Liver (tissue), 9 donors: Measurements from ENCODE around the gene KCNIP4. TPM values are rescaled to one million over a fixed set of nuclear protein-coding genes. Genes with fewer than 3 reads are reported as not detected.

Experiments
- DNase-seq: peaks from one replicate; pipeline ENCODE4 v3.0.0-alpha.2; 2017; ENCODE audit warnings: low spot score
- H3K27ac ChIP-seq, 2 donors: one replicate each; pipeline ENCODE4 v1.7.0; 2013; ENCODE audit warnings: inconsistent platforms in 2 of 2, low read length in 2 of 2, control low read depth in 1 of 2, low read depth in 1 of 2, mild to moderate bottlenecking in 1 of 2
- H3K27me3 ChIP-seq, 4 donors: one replicate each; pipeline versions ENCODE4 v1.6.1 to v1.7.0; 2013; ENCODE audit warnings: low read length in 3 of 4, inconsistent platforms in 1 of 4, mild to moderate bottlenecking in 1 of 4, moderate library complexity in 1 of 4; ENCODE audit not compliant: control insufficient read depth in 4 of 4, insufficient read depth in 4 of 4
- H3K36me3 ChIP-seq, 4 donors: one replicate each; pipeline versions ENCODE4 v1.6.1 to v1.7.0; 2013; ENCODE audit warnings: low read length in 3 of 4, mild to moderate bottlenecking in 3 of 4, low read depth in 1 of 4, moderate library complexity in 1 of 4; ENCODE audit not compliant: control insufficient read depth in 4 of 4, insufficient read depth in 3 of 4
- H3K4me1 ChIP-seq, 4 donors: one replicate each; pipeline versions ENCODE4 v1.6.1 to v1.7.0; 2013; ENCODE audit warnings: low read length in 3 of 4, mild to moderate bottlenecking in 3 of 4, moderate library complexity in 1 of 4; ENCODE audit not compliant: control insufficient read depth in 4 of 4, insufficient read depth in 4 of 4
- H3K4me3 ChIP-seq, 3 donors: one replicate each; pipeline versions ENCODE4 v1.6.1 to v1.7.0; 2013; ENCODE audit warnings: low read length in 3 of 3, control low read depth in 1 of 3, low read depth in 1 of 3, mild to moderate bottlenecking in 1 of 3
- H3K9ac ChIP-seq, 2 donors: one replicate each; pipeline ENCODE4 v1.7.0; 2013; ENCODE audit warnings: low read length in 2 of 2, mild to moderate bottlenecking in 2 of 2, moderate library complexity in 2 of 2, control low read depth in 1 of 2, low read depth in 1 of 2
- H3K9me3 ChIP-seq, 4 donors: one replicate each; pipeline versions ENCODE4 v1.6.1 to v1.7.0; 2013; ENCODE audit warnings: low read length in 3 of 4; ENCODE audit not compliant: control insufficient read depth in 4 of 4
- EGR1 ChIP-seq, 2 donors: IDR thresholded peaks; 2 replicates each; pipeline ENCODE4 v1.6.1; 2016 to 2018; ENCODE audit warnings: antibody characterized with exemption in 2 of 2, low read depth in 2 of 2
- FOXA1 ChIP-seq: IDR thresholded peaks from 2 replicates; pipeline ENCODE4 v1.6.1; 2016; ENCODE audit warnings: antibody characterized with exemption
- FOXA2 ChIP-seq: IDR thresholded peaks from 2 replicates; pipeline ENCODE4 v1.6.1; 2016; ENCODE audit warnings: antibody characterized with exemption
- GABPA ChIP-seq, 2 donors: IDR thresholded peaks in 1 of 2; conservative IDR thresholded peaks in 1 of 2; 2 replicates each; pipeline ENCODE4 v1.6.1; 2016; ENCODE audit warnings: antibody characterized with exemption in 2 of 2, mild to moderate bottlenecking in 1 of 2, moderate library complexity in 1 of 2
- HNF4A ChIP-seq, 2 donors: conservative IDR thresholded peaks; 2 replicates each; pipeline ENCODE4 v1.6.1; 2016; ENCODE audit warnings: antibody characterized with exemption in 2 of 2, mild to moderate bottlenecking in 2 of 2
- HNF4G ChIP-seq: IDR thresholded peaks from 2 replicates; pipeline ENCODE4 v1.6.1; 2016; ENCODE audit warnings: antibody characterized with exemption
- JUND ChIP-seq, 2 donors: IDR thresholded peaks; 2 replicates each; pipeline ENCODE4 v1.6.1; 2016; ENCODE audit warnings: antibody characterized with exemption in 2 of 2
- NR2F2 ChIP-seq: IDR thresholded peaks from 2 replicates; pipeline ENCODE4 v1.6.1; 2016; ENCODE audit warnings: antibody characterized with exemption
- RAD21 ChIP-seq, 2 donors: IDR thresholded peaks; 2 replicates each; pipeline ENCODE4 v1.6.1; 2016; ENCODE audit warnings: antibody characterized with exemption in 2 of 2, mild to moderate bottlenecking in 2 of 2
- RXRA ChIP-seq, 2 donors: IDR thresholded peaks; 2 replicates each; pipeline ENCODE4 v1.6.1; 2017 to 2018; ENCODE audit warnings: antibody characterized with exemption in 2 of 2, mild to moderate bottlenecking in 1 of 2
- SP1 ChIP-seq: IDR thresholded peaks from 2 replicates; pipeline ENCODE4 v1.6.1; 2018; ENCODE audit warnings: antibody characterized with exemption, mild to moderate bottlenecking
- TAF1 ChIP-seq: conservative IDR thresholded peaks from 2 replicates; pipeline ENCODE4 v1.6.1; 2016; ENCODE audit warnings: antibody characterized with exemption, mild to moderate bottlenecking
- YY1 ChIP-seq: IDR thresholded peaks from 2 replicates; pipeline ENCODE4 v1.6.1; 2016; ENCODE audit warnings: antibody characterized with exemption, mild to moderate bottlenecking
- WGBS: extraction: QIAGEN DNeasy Blood & Tissue Kit; methylation state at CpG from one replicate; pipeline ENCODE4 v1.1.7; 2013; 5-methylcytosine and 5-hydroxymethylcytosine counted together
- polyA plus RNA-seq, 2 donors: library from polyadenylated mRNA; stranded (reverse) in 1 of 2; unstranded in 1 of 2; fragments of 200-250 nt in 1 of 2; fragments of >200 nt in 1 of 2; fragmentation: Nextera tagmentation in 1 of 2; extraction: Ambion mirVana in 1 of 2; gene quantifications; one replicate each; pipeline versions ENCODE4 v1.2.1 to v1.2.3, GENCODE V29; 2013 to 2015
- total RNA-seq, 2 donors: library from RNA; depleted of rRNA; stranded (reverse); fragments of >200 nt; gene quantifications; one replicate each; pipeline ENCODE4 v1.2.3, GENCODE V29; 2014
- TF ChIP-seq, protein P1 (sequence below): IDR thresholded peaks from 2 replicates; pipeline ENCODE4 v1.6.1; 2016; ENCODE audit warnings: antibody characterized with exemption, mild to moderate bottlenecking
- TF ChIP-seq, protein P2 (sequence below): IDR thresholded peaks from 2 replicates; pipeline ENCODE4 v1.6.1; 2016; ENCODE audit warnings: antibody characterized with exemption
- TF ChIP-seq, protein P3 (sequence below): IDR thresholded peaks from 2 replicates; pipeline ENCODE4 v1.6.1; 2016; ENCODE audit warnings: antibody characterized with exemption
- TF ChIP-seq, protein P4 (sequence below): fragments of 150-350 bp; IDR thresholded peaks from 2 replicates; pipeline ENCODE4 v1.5.1; 2017; ENCODE audit warnings: improper control_type of control experiment, low read depth, low read length; ENCODE audit not compliant: missing input control
- TF ChIP-seq, protein P5 (sequence below): IDR thresholded peaks from 2 replicates; pipeline ENCODE4 v1.6.1; 2016; ENCODE audit warnings: antibody characterized with exemption
- donor health status: healthy.
- donor health status: healthy.
- donor health status: healthy.
- donor health status: healthy.
- donor health status: healthy.

KCNIP4 gene
- total and polyA plus RNA-seq, 4 donors, result 0.08 to 0.14 TPM; not detected in 2

DNA sequence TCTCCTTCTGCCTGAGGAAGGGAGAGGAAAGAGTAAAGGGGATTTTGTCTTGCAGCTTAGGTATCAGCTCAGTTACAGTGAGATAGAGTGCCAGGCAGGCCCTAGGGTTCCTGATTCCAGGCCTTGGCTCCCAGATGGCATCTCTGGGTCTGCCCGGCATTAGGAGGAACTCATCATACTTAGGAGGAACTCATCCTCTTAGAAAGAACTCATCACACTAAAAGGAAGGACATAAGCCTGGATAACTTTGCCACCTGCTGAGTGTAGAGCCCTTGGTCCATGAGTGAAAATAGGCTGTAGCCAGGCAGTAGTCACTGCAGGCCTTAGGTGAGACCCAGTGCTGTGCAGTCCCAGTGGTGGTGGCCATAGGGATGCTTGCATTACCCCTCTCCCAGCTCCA is 881.2 kb downstream of the KCNIP4 start:
- H3K27ac ChIP-seq, result no peak overlapping the region
- H3K4me1 ChIP-seq, result no peaks in the 10 kb centered on the region
- H3K27me3 ChIP-seq, result no peaks in the 10 kb centered on the region
- H3K9me3 ChIP-seq, result no peaks in the 10 kb centered on the region
- no peak overlapping the region for H3K9ac ChIP-seq
- WGBS, result 80% methylated on average over 1 of the region's 1 CpG
- TF ChIP-seq, protein P1, sequence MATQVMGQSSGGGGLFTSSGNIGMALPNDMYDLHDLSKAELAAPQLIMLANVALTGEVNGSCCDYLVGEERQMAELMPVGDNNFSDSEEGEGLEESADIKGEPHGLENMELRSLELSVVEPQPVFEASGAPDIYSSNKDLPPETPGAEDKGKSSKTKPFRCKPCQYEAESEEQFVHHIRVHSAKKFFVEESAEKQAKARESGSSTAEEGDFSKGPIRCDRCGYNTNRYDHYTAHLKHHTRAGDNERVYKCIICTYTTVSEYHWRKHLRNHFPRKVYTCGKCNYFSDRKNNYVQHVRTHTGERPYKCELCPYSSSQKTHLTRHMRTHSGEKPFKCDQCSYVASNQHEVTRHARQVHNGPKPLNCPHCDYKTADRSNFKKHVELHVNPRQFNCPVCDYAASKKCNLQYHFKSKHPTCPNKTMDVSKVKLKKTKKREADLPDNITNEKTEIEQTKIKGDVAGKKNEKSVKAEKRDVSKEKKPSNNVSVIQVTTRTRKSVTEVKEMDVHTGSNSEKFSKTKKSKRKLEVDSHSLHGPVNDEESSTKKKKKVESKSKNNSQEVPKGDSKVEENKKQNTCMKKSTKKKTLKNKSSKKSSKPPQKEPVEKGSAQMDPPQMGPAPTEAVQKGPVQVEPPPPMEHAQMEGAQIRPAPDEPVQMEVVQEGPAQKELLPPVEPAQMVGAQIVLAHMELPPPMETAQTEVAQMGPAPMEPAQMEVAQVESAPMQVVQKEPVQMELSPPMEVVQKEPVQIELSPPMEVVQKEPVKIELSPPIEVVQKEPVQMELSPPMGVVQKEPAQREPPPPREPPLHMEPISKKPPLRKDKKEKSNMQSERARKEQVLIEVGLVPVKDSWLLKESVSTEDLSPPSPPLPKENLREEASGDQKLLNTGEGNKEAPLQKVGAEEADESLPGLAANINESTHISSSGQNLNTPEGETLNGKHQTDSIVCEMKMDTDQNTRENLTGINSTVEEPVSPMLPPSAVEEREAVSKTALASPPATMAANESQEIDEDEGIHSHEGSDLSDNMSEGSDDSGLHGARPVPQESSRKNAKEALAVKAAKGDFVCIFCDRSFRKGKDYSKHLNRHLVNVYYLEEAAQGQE, result no peak
- TF ChIP-seq RAD21 (IDR thresholded peaks at IDR 0.05), result no peak
- no peak for TF ChIP-seq GABPA (IDR thresholded peaks at IDR 0.05 in 1 of 2, conservative IDR thresholded peaks at IDR 0.05 in 1 of 2)
- no peak for TF ChIP-seq FOXA1
- no peak for TF ChIP-seq SP1
- TF ChIP-seq NR2F2, result no peak
- TF ChIP-seq FOXA2, result no peak
- TF ChIP-seq, protein P2, sequence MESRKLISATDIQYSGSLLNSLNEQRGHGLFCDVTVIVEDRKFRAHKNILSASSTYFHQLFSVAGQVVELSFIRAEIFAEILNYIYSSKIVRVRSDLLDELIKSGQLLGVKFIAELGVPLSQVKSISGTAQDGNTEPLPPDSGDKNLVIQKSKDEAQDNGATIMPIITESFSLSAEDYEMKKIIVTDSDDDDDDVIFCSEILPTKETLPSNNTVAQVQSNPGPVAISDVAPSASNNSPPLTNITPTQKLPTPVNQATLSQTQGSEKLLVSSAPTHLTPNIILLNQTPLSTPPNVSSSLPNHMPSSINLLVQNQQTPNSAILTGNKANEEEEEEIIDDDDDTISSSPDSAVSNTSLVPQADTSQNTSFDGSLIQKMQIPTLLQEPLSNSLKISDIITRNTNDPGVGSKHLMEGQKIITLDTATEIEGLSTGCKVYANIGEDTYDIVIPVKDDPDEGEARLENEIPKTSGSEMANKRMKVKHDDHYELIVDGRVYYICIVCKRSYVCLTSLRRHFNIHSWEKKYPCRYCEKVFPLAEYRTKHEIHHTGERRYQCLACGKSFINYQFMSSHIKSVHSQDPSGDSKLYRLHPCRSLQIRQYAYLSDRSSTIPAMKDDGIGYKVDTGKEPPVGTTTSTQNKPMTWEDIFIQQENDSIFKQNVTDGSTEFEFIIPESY, result no peak
- TF ChIP-seq HNF4A (conservative IDR thresholded peaks at IDR 0.05), result no peak
- TF ChIP-seq, protein P3, sequence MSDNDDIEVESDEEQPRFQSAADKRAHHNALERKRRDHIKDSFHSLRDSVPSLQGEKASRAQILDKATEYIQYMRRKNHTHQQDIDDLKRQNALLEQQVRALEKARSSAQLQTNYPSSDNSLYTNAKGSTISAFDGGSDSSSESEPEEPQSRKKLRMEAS, result no peak
- no peak overlapping the region for H3K4me3 ChIP-seq
- H3K36me3 ChIP-seq, result no peaks in the 10 kb centered on the region
- DNase-seq, result no peak

DNA sequence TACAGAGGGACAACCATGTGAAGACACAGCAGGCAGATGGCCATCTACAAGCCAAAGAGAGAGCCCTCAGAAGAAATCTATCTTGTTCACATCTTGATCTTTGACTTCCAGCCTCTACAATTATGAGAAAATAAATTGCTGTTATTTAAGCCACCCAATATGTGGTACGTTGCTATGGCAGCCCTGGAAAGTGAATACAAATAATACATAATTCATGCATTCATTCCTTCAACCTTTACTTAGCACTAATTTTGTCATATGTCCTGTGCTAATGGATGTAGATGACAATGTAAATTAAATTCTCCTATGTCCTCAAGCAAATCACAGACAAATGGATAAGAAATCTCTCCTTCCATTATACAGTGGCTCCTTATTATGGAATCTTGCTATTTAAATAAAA is 886.7 kb downstream of the KCNIP4 start:
- H3K27ac ChIP-seq, result no peak overlapping the region
- H3K9me3 ChIP-seq, result no peaks in the 10 kb centered on the region
- H3K9ac ChIP-seq, result no peak overlapping the region
- H3K36me3 ChIP-seq, result no peaks in the 10 kb centered on the region
- H3K27me3 ChIP-seq, result no peaks in the 10 kb centered on the region
- TF ChIP-seq, protein P1, result no peak
- TF ChIP-seq, protein P2, result no peak
- TF ChIP-seq JUND (IDR thresholded peaks at IDR 0.05), result no peak
- TF ChIP-seq RAD21 (IDR thresholded peaks at IDR 0.05), result no peak
- TF ChIP-seq, protein P4, sequence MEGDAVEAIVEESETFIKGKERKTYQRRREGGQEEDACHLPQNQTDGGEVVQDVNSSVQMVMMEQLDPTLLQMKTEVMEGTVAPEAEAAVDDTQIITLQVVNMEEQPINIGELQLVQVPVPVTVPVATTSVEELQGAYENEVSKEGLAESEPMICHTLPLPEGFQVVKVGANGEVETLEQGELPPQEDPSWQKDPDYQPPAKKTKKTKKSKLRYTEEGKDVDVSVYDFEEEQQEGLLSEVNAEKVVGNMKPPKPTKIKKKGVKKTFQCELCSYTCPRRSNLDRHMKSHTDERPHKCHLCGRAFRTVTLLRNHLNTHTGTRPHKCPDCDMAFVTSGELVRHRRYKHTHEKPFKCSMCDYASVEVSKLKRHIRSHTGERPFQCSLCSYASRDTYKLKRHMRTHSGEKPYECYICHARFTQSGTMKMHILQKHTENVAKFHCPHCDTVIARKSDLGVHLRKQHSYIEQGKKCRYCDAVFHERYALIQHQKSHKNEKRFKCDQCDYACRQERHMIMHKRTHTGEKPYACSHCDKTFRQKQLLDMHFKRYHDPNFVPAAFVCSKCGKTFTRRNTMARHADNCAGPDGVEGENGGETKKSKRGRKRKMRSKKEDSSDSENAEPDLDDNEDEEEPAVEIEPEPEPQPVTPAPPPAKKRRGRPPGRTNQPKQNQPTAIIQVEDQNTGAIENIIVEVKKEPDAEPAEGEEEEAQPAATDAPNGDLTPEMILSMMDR, result no peak
- TF ChIP-seq FOXA1, result no peak
- TF ChIP-seq GABPA (IDR thresholded peaks at IDR 0.05 in 1 of 2, conservative IDR thresholded peaks at IDR 0.05 in 1 of 2), result no peak
- TF ChIP-seq, protein P5, sequence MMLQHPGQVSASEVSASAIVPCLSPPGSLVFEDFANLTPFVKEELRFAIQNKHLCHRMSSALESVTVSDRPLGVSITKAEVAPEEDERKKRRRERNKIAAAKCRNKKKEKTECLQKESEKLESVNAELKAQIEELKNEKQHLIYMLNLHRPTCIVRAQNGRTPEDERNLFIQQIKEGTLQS, result no peak
- TF ChIP-seq EGR1 (IDR thresholded peaks at IDR 0.05; ENCODE audit: low read depth in 2 of 2), result no peak
- no peak for TF ChIP-seq HNF4A (conservative IDR thresholded peaks at IDR 0.05)
- TF ChIP-seq FOXA2, result no peak
- TF ChIP-seq YY1, result no peak
- TF ChIP-seq, protein P3, result no peak
- TF ChIP-seq RXRA (IDR thresholded peaks at IDR 0.05), result no peak
- TF ChIP-seq TAF1, result no peak
- TF ChIP-seq HNF4G, result no peak
- TF ChIP-seq SP1, result no peak
- TF ChIP-seq NR2F2, result no peak
- no peak overlapping the region for H3K4me3 ChIP-seq
- no peaks in the 10 kb centered on the region for H3K4me1 ChIP-seq
- DNase-seq, result no peak
- WGBS, result 51% methylated on average over 1 of the region's 1 CpG
